HEK293 (cell line): ENCODE data around the gene MAP3K8.

Experiments used
- CTCF ChIA-PET: fragments of 350-600 bp; formaldehyde crosslinking; extraction: SDS; loops from one replicate; lab custom pipeline; 2021; ENCODE audit warnings: antibody characterized with exemption; lab: Yijun Ruan, JAX
- POLR2A ChIA-PET: fragments of 300-600 bp; formaldehyde crosslinking; extraction: SDS; loops from one replicate; lab custom pipeline; 2020; ENCODE audit warnings: antibody characterized with exemption, inconsistent platforms; lab: Yijun Ruan, JAX
- H3K27ac ChIP-seq: fragments of 200-500 bp; sonication (Bioruptor generic); 2 replicates; pipeline ENCODE4 v1.5.1; 2014; ENCODE audit warnings: low read depth, low read length, control low read depth, inconsistent platforms; ENCODE audit errors: extremely low read depth
- H3K36me3 ChIP-seq, 2 experiments: fragments of 200-500 bp in 1 of 2; sonication (Bioruptor generic) in 1 of 2; 1 replicate in 1 of 2; 2 replicates in 1 of 2; pipeline ENCODE4 v1.5.1; 2014 to 2017; ENCODE audit warnings: inconsistent platforms in 2 of 2, low read length in 2 of 2; ENCODE audit not compliant: control insufficient read depth in 2 of 2, insufficient read depth in 1 of 2
- H3K4me1 ChIP-seq: fragments of 200-500 bp; sonication (Bioruptor generic); 2 replicates; pipeline ENCODE4 v1.5.1; 2014; ENCODE audit warnings: mild to moderate bottlenecking, low read length, inconsistent platforms; ENCODE audit not compliant: control insufficient read depth, insufficient read depth
- H3K4me3 ChIP-seq: 2 replicates; pipeline ENCODE4 v1.5.1; 2011; ENCODE audit warnings: low read depth, mild to moderate bottlenecking, control low read depth, low read length, moderate library complexity
- H3K9me3 ChIP-seq: fragments of 200-500 bp; sonication (Bioruptor generic); 2 replicates; pipeline ENCODE4 v1.5.1; 2014; ENCODE audit warnings: low read depth, low read length, inconsistent platforms; ENCODE audit not compliant: control insufficient read depth, insufficient read depth
- EGR2 ChIP-seq: fragments of 450-650 bp; formaldehyde crosslinking; IDR thresholded peaks from 2 replicates; pipeline ENCODE4 v1.5.1; 2016; ENCODE audit warnings: low read depth, missing biosample characterization, missing genetic modification characterization
- GLI2 ChIP-seq: fragments of 450-650 bp; formaldehyde crosslinking; IDR thresholded peaks from 2 replicates; pipeline ENCODE4; 2017; ENCODE audit warnings: missing biosample characterization, missing genetic modification characterization, low read depth, borderline replicate concordance
- KLF9 ChIP-seq: fragments of 450-650 bp; formaldehyde crosslinking; IDR thresholded peaks from 2 replicates; pipeline ENCODE4 v1.5.1; 2016; ENCODE audit warnings: missing biosample characterization, missing genetic modification characterization, low read depth
- SP2 ChIP-seq: fragments of 450-650 bp; formaldehyde crosslinking; IDR thresholded peaks from 2 replicates; pipeline ENCODE4 v1.5.1; 2016; ENCODE audit warnings: missing biosample characterization, missing genetic modification characterization
- ZBTB17 ChIP-seq: fragments of 450-650 bp; formaldehyde crosslinking; IDR thresholded peaks from 2 replicates; pipeline ENCODE4 v1.5.1; 2016; ENCODE audit warnings: missing biosample characterization, missing genetic modification characterization
- ZBTB20 ChIP-seq: fragments of 450-650 bp; formaldehyde crosslinking; IDR thresholded peaks from 2 replicates; pipeline ENCODE4 v1.5.1; 2016; ENCODE audit warnings: missing biosample characterization, missing genetic modification characterization
- ZBTB7A ChIP-seq: fragments of 450-650 bp; formaldehyde crosslinking; IDR thresholded peaks from 2 replicates; pipeline ENCODE4 v1.5.1; 2016; ENCODE audit warnings: low read depth, missing biosample characterization, missing genetic modification characterization
- ZBTB8A ChIP-seq: fragments of 450-650 bp; formaldehyde crosslinking; IDR thresholded peaks from 2 replicates; pipeline ENCODE4 v1.5.1; 2016; ENCODE audit warnings: missing biosample characterization, missing genetic modification characterization
- ZEB2 ChIP-seq: fragments of 450-650 bp; formaldehyde crosslinking; IDR thresholded peaks from 2 replicates; pipeline ENCODE4 v1.5.1; 2016; ENCODE audit warnings: missing biosample characterization, missing genetic modification characterization
- ZFP3 ChIP-seq: fragments of 450-650 bp; formaldehyde crosslinking; IDR thresholded peaks from 2 replicates; pipeline ENCODE4 v1.5.1; 2016; ENCODE audit warnings: low read depth, missing biosample characterization, missing genetic modification characterization
- ZNF112 ChIP-seq: fragments of 450-650 bp; formaldehyde crosslinking; IDR thresholded peaks from 2 replicates; pipeline ENCODE4 v1.5.0; 2017; ENCODE audit warnings: missing biosample characterization, missing genetic modification characterization
- ZNF155 ChIP-seq: fragments of 450-650 bp; formaldehyde crosslinking; IDR thresholded peaks from 2 replicates; pipeline ENCODE4 v1.5.1; 2016; ENCODE audit warnings: missing biosample characterization, missing genetic modification characterization
- ZNF214 ChIP-seq: fragments of 450-650 bp; formaldehyde crosslinking; IDR thresholded peaks from 2 replicates; pipeline ENCODE4 v1.5.1; 2017; ENCODE audit warnings: missing biosample characterization, mild to moderate bottlenecking, missing genetic modification characterization, borderline replicate concordance
- ZNF24 ChIP-seq: fragments of 450-650 bp; formaldehyde crosslinking; IDR thresholded peaks from 2 replicates; pipeline ENCODE4 v1.5.1; 2016; ENCODE audit warnings: missing biosample characterization, missing genetic modification characterization
- ZNF341 ChIP-seq: fragments of 450-650 bp; formaldehyde crosslinking; IDR thresholded peaks from 2 replicates; pipeline ENCODE4; 2016; ENCODE audit warnings: low read depth, missing biosample characterization, missing genetic modification characterization
- ZNF366 ChIP-seq: fragments of 450-650 bp; formaldehyde crosslinking; conservative IDR thresholded peaks from 2 replicates; pipeline ENCODE4 v1.5.1; 2016; ENCODE audit warnings: missing biosample characterization, missing genetic modification characterization
- ZNF426 ChIP-seq: fragments of 450-650 bp; formaldehyde crosslinking; IDR thresholded peaks from 2 replicates; pipeline ENCODE4 v1.5.1; 2017; ENCODE audit warnings: missing biosample characterization, missing genetic modification characterization, mild to moderate bottlenecking, inconsistent platforms, moderate library complexity
- ZNF596 ChIP-seq: fragments of 450-650 bp; IDR thresholded peaks from 2 replicates; pipeline ENCODE4 v1.5.0; 2018; ENCODE audit warnings: missing biosample characterization, mild to moderate bottlenecking, missing genetic modification characterization, moderate library complexity
- ZNF600 ChIP-seq: fragments of 450-650 bp; formaldehyde crosslinking; IDR thresholded peaks from 2 replicates; pipeline ENCODE4 v1.5.1; 2016; ENCODE audit warnings: missing biosample characterization, missing genetic modification characterization
- ZNF629 ChIP-seq: fragments of 450-650 bp; formaldehyde crosslinking; IDR thresholded peaks from 2 replicates; pipeline ENCODE4 v1.5.1; 2017; ENCODE audit warnings: missing biosample characterization, missing genetic modification characterization
- ZNF76 ChIP-seq: fragments of 450-650 bp; formaldehyde crosslinking; IDR thresholded peaks from 2 replicates; pipeline ENCODE4; 2016; ENCODE audit warnings: low read depth, missing biosample characterization, missing genetic modification characterization, borderline replicate concordance
- ZNF843 ChIP-seq: fragments of 450-650 bp; formaldehyde crosslinking; IDR thresholded peaks from 2 replicates; pipeline ENCODE4 v1.5.1; 2016; ENCODE audit warnings: missing biosample characterization, missing genetic modification characterization
- TF ChIP-seq, protein P1 (sequence below): fragments of 450-650 bp; formaldehyde crosslinking; IDR thresholded peaks from 2 replicates; pipeline ENCODE4 v1.5.1; 2017; ENCODE audit warnings: missing biosample characterization, mild to moderate bottlenecking, missing genetic modification characterization, moderate library complexity
- TF ChIP-seq, protein P2 (sequence below): fragments of 450-650 bp; formaldehyde crosslinking; IDR thresholded peaks from 2 replicates; pipeline ENCODE4 v1.5.1; 2017; ENCODE audit warnings: missing biosample characterization, missing genetic modification characterization
- TF ChIP-seq, protein P3 (sequence below): fragments of 450-650 bp; formaldehyde crosslinking; IDR thresholded peaks from 2 replicates; pipeline ENCODE4 v1.5.1; 2016; ENCODE audit warnings: missing biosample characterization, missing genetic modification characterization
- TF ChIP-seq, protein P4 (sequence below): fragments of 450-650 bp; formaldehyde crosslinking; IDR thresholded peaks from 2 replicates; pipeline ENCODE4 v1.5.1; 2016; ENCODE audit warnings: missing biosample characterization, missing genetic modification characterization
- TF ChIP-seq, protein P5 (sequence below): fragments of 450-650 bp; formaldehyde crosslinking; optimal IDR thresholded peaks from 2 replicates; pipeline ENCODE3; 2016; ENCODE audit warnings: missing biosample characterization, mild to moderate bottlenecking, missing genetic modification characterization

The MAP3K8 gene

DNA sequence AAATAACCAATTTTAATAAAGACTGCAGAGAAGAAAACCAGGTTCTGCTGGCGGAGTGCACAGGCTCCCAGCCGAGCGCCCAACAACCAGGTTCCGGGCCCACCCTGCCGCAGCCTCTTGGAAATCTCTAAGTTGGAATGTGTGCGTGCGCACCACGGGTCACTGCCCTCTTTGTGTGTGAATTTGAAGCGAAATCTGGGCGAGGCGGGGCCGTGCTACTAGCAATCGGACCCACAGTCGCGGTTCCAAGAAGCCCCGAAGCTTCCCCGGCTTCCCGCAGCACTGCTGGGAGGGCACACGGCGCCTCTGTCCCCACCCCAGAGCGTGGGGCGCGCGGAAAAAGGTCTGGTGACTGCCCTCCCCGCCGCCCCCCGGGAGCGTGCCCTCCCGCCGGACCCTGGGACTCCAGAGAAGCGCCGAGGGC is 666 bp upstream of the MAP3K8 start (continued):
- TF ChIP-seq ZNF214 (no peak), ZNF596 (tag by site-specific recombination) (no peak), ZBTB20 (peak; percentile 45)
- TF ChIP-seq, protein P1, sequence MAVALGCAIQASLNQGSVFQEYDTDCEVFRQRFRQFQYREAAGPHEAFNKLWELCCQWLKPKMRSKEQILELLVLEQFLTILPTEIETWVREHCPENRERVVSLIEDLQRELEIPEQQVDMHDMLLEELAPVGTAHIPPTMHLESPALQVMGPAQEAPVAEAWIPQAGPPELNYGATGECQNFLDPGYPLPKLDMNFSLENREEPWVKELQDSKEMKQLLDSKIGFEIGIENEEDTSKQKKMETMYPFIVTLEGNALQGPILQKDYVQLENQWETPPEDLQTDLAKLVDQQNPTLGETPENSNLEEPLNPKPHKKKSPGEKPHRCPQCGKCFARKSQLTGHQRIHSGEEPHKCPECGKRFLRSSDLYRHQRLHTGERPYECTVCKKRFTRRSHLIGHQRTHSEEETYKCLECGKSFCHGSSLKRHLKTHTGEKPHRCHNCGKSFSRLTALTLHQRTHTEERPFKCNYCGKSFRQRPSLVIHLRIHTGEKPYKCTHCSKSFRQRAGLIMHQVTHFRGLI (tag by site-specific recombination), result peak; percentile 31; the same call in 1 of the 2 replicates
- TF ChIP-seq, protein P2, sequence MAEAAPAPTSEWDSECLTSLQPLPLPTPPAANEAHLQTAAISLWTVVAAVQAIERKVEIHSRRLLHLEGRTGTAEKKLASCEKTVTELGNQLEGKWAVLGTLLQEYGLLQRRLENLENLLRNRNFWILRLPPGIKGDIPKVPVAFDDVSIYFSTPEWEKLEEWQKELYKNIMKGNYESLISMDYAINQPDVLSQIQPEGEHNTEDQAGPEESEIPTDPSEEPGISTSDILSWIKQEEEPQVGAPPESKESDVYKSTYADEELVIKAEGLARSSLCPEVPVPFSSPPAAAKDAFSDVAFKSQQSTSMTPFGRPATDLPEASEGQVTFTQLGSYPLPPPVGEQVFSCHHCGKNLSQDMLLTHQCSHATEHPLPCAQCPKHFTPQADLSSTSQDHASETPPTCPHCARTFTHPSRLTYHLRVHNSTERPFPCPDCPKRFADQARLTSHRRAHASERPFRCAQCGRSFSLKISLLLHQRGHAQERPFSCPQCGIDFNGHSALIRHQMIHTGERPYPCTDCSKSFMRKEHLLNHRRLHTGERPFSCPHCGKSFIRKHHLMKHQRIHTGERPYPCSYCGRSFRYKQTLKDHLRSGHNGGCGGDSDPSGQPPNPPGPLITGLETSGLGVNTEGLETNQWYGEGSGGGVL, result no peak

DNA sequence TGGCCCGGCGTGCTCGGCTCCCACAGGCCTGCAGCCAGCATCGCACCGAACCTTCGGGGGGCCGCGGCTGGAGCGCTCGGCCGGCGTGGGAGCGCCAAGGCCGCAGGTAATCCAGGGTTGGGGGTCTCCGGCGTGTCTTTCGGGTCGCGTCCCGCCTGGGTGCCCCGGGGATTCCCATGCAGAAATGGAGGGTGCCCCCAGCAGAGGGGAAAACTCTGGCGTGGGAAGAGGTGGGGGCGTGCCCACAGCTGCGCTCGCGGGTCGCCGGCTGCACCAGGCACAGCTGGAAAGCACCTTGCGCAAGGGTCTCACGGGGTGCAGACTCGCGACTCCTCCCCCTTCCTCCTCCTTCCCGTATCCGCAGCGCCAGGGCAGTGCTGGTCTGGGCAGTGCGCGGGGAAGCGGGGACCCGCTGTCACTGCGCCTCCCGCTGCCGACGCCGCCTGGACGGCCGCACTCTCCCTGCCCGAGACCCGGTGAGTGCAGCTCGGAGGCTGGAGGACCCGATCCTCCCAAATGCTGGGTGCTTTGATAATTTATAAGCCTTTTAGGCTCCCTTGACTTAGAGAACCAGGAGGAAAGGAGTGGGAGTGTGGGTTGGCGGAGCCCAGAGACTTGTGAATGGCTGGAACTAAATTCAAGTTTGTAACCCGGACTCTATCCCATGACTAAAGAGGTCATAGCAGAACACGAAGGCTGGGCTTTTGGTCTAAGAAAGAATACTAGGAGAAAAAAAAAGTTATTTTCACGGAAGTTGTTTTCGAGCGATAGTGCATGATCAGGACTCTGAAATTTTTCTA is 489 bp downstream of the MAP3K8 start:
- Histone ChIP-seq H3K36me3 (peaks cover 0 to 11% of the 10 kb centered on the region in 2 experiments; a peak in 2 of 3 replicates), H3K4me3 (peak overlapping the region; percentile 67), H3K9me3 (no peaks in the 10 kb centered on the region), H3K27ac (peak overlapping the region; percentile 86), H3K4me1 (peaks cover 36% of the 10 kb centered on the region)
- ChIA-PET POLR2A (interaction anchor here (0.9 to 2.1 kb wide), 5 partner anchors 8 to 63 kb away, joined by 3 to 13 read pairs (median 3); no protein-coding TSS in a partner anchor), CTCF (interaction anchor here (0.5 to 1.6 kb wide), 2 partner anchors 31 to 41 kb away, joined by 4 to 8 read pairs; no protein-coding TSS in a partner anchor)
- TF ChIP-seq ZBTB8A (tag by site-specific recombination) (0 out of 2 replicates have a peak, but pooled peaks have one; percentile 10), ZBTB17 (tag by site-specific recombination) (peak; percentile 64), ZEB2 (peak; percentile 70), SP2 (tag by site-specific recombination) (peak; percentile 28; the same call in 1 of the 2 replicates), ZNF112 (tag by site-specific recombination) (no peak), ZNF341 (tag by site-specific recombination) (peak; percentile 94), ZNF155 (tag by site-specific recombination) (no peak), EGR2 (tag by site-specific recombination) (peak; percentile 53), KLF9 (tag by site-specific recombination) (peak; percentile 96), ZNF426 (tag by site-specific recombination) (no peak), ZNF24 (tag by site-specific recombination) (no peak), ZNF600 (tag by site-specific recombination) (peak; percentile 56), ZNF366 (tag by site-specific recombination) (no peak), GLI2 (no peak), ZFP3 (tag by site-specific recombination) (no peak), ZNF629 (tag by site-specific recombination) (peak; percentile 41; the same call in 1 of the 2 replicates), ZNF843 (tag by site-specific recombination) (peak; percentile 21; the same call in 1 of the 2 replicates), ZNF76 (tag by site-specific recombination) (peak; percentile 57; the same call in 1 of the 2 replicates), ZBTB7A (tag by site-specific recombination) (0 out of 2 replicates have a peak, but pooled peaks have one; percentile 77)
- TF ChIP-seq, protein P3, sequence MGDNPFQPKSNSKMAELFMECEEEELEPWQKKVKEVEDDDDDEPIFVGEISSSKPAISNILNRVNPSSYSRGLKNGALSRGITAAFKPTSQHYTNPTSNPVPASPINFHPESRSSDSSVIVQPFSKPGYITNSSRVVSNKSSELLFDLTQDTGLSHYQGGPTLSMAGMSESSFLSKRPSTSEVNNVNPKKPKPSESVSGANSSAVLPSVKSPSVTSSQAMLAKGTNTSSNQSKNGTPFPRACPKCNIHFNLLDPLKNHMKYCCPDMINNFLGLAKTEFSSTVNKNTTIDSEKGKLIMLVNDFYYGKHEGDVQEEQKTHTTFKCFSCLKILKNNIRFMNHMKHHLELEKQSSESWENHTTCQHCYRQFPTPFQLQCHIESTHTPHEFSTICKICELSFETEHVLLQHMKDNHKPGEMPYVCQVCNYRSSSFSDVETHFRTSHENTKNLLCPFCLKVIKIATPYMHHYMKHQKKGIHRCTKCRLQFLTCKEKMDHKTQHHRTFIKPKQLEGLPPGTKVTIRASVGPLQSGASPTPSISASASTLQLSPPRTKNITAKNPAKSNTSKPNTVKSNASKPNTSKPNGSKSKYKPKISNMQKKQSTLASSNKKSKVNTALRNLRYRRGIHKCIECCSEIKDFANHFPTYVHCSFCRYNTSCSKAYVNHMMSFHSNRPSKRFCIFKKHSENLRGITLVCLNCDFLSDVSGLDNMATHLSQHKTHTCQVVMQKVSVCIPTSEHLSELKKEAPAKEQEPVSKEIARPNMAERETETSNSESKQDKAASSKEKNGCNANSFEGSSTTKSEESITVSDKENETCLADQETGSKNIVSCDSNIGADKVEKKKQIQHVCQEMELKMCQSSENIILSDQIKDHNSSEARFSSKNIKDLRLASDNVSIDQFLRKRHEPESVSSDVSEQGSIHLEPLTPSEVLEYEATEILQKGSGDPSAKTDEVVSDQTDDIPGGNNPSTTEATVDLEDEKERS, result no peak
- TF ChIP-seq, protein P4, sequence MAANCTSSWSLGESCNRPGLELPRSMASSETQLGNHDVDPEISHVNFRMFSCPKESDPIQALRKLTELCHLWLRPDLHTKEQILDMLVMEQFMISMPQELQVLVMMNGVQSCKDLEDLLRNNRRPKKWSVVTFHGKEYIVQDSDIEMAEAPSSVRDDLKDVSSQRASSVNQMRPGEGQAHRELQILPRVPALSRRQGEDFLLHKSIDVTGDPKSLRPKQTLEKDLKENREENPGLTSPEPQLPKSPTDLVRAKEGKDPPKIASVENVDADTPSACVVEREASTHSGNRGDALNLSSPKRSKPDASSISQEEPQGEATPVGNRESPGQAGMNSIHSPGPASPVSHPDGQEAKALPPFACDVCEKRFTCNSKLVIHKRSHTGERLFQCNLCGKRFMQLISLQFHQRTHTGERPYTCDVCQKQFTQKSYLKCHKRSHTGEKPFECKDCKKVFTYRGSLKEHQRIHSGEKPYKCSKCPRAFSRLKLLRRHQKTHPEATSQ (tag by site-specific recombination), result no peak
- TF ChIP-seq, protein P5, sequence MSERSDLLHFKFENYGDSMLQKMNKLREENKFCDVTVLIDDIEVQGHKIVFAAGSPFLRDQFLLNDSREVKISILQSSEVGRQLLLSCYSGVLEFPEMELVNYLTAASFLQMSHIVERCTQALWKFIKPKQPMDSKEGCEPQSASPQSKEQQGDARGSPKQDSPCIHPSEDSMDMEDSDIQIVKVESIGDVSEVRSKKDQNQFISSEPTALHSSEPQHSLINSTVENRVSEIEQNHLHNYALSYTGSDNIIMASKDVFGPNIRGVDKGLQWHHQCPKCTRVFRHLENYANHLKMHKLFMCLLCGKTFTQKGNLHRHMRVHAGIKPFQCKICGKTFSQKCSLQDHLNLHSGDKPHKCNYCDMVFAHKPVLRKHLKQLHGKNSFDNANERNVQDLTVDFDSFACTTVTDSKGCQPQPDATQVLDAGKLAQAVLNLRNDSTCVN (tag by site-specific recombination), result peak; percentile 82
